Measurements from ENCODE around the gene TERT.

Gene TERT

GRCh38 chr5:1265026-1265425, 29.8 kb downstream of the TERT start:
- FAIRE-seq (no peak), DNase-seq (ENCODE audit: low spot score) (no peak)

DNA sequence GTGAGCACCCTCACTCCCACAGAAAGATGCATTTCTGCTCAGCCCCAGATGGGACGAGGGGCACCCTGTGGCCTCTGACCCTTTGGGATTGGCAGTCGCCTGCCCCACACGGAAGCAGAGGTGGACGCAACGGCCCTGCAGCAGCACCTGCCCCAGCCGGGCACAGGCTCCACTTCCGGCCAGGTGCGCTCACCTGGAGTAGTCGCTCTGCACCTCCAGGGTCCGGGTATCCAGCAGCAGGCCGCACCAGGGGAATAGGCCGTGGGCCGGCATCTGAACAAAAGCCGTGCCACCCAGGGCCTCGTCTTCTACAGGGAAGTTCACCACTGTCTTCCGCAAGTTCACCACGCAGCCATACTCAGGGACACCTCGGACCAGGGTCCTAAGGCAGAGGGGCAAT, 30.7 kb downstream of the TERT start:
- no peak for FAIRE-seq
- no peak for DNase-seq (ENCODE audit: low spot score)

- FAIRE-seq (no peak), DNase-seq (ENCODE audit: low spot score) (no peak)
Measured at GRCh38 chr5:1262381-1262780, 32.5 kb downstream of the TERT start.

DNA sequence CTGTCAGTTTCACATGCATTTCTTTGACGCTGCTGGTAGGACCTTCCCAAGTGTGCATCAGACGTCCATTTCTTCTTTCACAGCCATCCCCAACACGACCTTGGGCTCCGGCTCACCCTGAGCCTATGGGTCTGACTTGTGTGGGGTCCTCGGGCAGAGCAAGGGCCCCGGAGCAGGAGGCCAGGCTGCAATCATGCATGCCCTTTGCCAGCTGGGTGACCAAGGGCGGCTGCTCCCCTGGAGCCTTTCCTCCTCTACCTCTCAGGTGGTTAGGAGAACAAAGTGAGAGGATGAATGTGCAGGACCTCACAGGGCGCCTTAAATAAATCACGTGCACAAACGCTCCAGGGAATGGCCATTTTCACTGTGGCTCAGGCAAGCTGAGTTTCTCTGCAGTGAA, 33.2 kb downstream of the TERT start:
- DNase-seq (ENCODE audit: low spot score) (no peak), FAIRE-seq (no peak)

DNA sequence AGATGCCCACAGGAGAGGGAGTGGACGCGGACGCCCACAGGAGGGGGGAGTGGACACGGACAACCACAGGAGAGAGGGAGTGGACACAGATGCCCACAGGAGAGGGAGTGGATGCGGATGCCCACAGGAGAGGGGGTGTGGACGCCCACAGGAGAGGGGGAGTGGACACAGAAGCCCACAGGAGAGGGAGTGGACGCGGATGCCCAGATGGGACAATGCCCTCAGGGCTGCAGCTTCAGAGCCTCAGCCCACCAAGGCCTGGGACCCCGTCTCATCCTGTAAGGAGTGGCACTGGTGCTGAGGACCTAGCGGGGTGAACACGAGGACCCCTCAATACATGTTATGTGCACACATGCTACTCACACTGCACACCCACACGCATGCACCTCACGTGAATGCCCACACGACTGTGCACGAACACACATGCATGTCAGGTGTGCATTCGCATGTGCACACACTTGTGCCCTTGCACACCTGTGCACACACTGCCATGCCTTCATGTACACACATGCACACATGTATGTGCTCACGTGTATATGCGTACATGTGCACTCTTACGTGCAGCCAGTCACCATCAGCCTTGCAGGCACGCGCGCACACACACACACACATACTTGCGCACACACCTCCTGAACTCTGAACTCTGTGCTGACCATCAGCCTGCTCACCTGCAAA, 34.9 kb downstream of the TERT start:
- FAIRE-seq (peak; percentile 92), DNase-seq (ENCODE audit: low spot score) (no peak)

GRCh38 chr5:1257841-1258240, 37.0 kb downstream of the TERT start:
- no peak for FAIRE-seq
- DNase-seq (ENCODE audit: low spot score), result no peak

DNA sequence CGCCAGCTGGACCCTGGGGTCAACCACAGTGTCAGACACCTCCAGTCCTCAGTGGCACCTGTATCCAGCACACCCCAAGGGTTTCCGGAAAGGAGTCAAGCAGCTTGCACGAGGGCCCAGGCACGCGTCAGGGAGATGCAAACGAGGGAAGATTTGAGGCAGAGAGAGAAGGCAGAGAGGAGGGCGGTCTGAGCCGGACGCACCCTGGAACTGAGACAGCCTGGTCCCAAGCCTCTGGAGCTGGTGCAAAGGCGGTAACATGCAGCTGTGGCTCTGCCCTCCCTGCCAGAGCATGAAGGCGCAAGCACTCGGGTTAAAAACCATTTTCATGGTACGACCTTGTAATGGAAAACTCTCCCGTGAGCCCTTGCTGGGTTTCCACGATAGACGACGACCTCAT, 37.5 kb downstream of the TERT start:
- no peak for DNase-seq (ENCODE audit: low spot score)

DNA sequence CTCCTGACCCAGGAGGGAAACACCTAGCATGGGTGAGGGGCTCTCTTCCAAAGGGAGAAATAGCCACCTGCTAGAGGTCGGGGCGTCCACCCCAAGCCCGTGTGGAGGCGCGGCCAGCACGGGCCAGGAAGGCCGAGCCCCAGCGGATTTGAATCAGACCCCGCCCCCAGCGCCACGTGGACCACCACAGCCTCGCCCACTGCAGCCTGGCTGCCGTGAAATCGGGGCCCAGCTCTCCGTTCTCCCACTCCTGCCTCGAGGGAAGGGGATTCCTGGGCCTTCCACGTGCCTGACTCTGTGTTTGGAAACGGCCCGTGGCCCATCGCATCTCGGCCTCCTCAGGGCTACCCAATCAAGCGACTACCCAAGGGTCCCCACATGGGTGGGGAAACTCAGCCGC, 38.1 kb downstream of the TERT start:
- DNase-seq (ENCODE audit: low spot score), result no peak

More for the DNA sequence above, 37.5 kb downstream of the TERT start:
- no peak for FAIRE-seq

GRCh38 chr5:1255081-1255561, 39.7 kb downstream of the TERT start:
- FAIRE-seq, result no peak

More for the DNA sequence above, 38.1 kb downstream of the TERT start:
- FAIRE-seq, result no peak

GRCh38 chr5:1254196-1254595, 40.7 kb downstream of the TERT start:
- no peak for FAIRE-seq
- DNase-seq (ENCODE audit: low spot score), result no peak

More at GRCh38 chr5:1255081-1255561, 39.7 kb downstream of the TERT start:
- DNase-seq (ENCODE audit: low spot score), result no peak

GRCh38 chr5:1253456-1254105, 41.3 kb downstream of the TERT start:
- DNase-seq (ENCODE audit: low spot score), result no peak
- FAIRE-seq, result no peak

- DNase-seq (ENCODE audit: low spot score) (no peak), FAIRE-seq (no peak)
Measured at GRCh38 chr5:1252681-1253080, 42.2 kb downstream of the TERT start.

DNA sequence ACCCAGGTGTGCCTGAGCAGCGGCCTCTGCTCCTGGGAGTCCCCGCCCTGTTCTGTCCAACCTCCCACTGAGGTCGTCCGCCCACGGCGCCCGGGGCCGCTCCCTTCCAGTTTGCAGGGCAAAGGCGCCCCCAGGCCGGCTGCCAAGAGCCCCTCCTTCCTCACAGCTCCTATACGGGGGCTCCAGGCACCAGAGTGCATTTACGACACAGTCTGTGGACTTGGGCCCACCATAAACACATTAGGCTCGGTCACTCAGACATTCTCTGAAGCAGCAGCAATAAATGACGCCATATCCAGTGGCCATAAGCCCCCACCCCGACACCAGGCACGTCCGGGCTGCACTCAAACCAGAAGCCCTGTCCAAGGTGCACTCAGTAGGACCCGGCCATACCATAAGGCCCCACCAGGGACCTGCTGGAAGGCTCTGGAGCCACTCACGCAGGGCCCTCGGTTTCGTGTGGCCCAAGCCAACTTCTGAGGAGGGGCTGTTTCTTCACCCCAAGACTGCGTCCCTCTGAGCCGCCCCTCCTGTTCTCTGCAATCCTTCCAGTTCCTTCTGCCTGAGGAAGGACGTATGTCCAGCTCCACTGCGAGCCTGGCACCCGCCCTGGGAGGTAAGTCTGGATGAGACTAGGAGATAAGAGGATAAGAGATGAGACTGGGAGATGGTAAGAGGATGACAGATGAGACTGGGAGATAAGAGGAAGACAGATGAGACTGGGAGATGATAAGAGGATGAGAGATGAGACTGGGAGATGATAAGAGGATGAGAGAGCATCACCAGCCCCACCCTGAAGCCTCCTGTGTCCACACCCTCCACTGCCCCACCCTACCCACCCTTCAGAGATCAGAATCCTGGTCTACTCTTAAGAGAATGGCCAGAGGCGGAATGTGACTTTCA, 42.9 kb downstream of the TERT start:
- no peak for DNase-seq (ENCODE audit: low spot score)
- no peak for FAIRE-seq

DNA sequence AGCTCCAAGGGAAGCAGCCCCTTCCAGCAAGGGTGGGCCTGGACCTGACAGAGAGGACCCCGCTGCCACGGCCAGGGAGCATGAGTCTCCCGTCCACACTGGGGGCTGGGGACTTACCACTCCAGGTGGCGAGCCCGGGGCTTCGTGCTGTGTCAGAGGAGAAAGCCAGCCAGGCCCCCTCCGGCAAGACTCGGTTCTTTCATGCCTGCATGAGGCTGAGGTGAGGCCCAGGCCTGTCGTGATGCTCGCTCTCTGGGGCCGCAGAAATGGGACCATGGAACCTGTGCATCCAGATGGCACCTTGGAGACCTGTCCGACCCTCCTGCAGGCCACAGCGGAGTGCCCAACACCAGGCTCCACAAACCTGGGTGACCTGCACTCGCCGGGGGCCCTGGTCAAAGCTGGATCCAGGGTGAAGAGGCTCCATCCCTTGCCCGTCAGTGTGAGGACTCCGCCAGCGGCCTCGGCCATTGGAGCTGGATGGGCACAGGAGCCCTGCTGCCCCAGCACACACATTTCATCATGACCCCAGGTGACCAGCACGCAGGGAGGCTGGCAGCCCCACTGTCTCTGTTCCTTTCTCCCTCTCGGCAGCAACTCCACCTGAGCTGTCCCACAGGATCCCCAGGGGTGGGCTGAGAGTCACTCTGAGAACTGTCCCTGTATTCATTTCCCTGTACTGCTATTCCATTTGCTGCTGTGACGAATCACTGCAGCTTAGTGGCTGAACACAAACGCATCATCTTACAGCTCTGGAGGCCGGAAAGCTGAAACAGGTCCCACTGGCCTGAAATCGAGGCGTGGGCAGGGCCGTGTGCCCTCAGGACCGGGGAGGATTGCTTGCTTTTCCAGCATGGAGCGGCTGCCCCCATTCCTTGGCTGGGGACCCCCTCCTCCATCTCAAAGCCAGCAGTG, 45.2 kb downstream of the TERT start:
- no peak for DNase-seq (ENCODE audit: low spot score)
- FAIRE-seq, result no peak

GRCh38 chr5:1247811-1248210, 47.1 kb downstream of the TERT start:
- no peak for FAIRE-seq
- DNase-seq (ENCODE audit: low spot score), result no peak

DNA sequence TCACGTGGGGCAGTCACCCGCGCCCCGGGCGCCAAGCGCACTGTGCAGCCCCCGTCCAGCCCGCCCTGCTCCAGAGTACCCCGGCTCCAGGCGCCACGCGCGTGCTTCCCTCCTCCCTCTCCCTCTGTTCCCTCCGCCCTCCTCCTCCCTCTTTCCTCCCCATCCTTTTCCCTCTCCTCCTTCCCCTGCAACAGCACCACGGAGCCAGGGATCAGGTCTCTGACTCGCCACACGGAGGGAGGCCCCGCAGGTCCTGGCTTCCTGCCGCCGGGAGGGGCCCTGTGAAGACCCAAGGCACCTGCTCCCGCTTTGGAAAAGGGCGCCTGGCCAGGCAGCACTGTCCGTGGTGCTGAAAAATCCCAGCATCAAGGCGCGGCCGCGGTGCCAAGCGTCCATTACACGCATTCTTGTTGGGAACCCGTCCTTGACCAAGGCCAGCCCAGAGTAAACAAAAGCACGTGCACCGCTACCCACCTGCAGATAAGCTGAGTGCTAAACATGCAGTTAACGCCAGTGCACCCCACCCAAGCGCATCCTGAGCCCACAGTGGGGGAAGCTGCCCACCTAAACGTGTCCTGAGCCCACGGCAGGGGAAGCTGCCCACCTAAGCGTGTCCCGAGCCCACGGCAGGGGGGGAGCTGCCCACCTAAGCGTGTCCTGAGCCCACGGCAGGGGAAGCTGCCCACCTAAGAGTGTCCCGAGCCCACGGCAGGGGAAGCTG, 48.0 kb downstream of the TERT start:
- peak; percentile 82 for DNase-seq (ENCODE audit: low spot score)
- peak; percentile 76 for FAIRE-seq

GRCh38 chr5:1245905-1246576, 48.8 kb downstream of the TERT start:
- DNase-seq (ENCODE audit: low spot score) (no peak), FAIRE-seq (no peak)

DNA sequence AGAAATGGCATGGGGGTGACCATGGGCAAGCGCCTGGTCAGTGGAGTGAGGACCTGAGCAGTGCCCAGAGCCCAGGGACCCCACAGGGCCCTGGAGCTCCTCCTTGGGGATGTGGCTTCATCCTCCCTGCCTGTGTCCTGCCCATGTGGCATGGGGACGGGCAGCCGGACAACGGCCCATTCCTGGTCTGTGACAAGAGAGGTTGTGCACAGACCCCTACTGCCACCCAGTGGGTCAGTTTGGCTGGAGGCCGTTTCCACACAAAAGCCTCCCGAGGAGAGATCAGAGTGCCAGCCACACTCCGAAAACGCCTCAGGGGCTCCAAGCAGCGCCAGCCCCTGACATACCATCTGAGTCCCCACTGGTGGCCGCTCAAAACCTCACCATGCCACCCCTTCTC, 49.9 kb downstream of the TERT start:
- FAIRE-seq (no peak), DNase-seq (ENCODE audit: low spot score) (no peak)

GRCh38 chr5:1244255-1244654, 50.6 kb downstream of the TERT start:
- DNase-seq (ENCODE audit: low spot score) (no peak), FAIRE-seq (no peak)
